B cell (primary cell): ENCODE data around the gene ENKUR. TPM values are rescaled to one million over a fixed set of nuclear protein-coding genes. Genes with fewer than 3 reads are reported as not detected.

Source experiments
- ATAC-seq: fragments of 200-7000 bp; cut with Tn5 transposase; one replicate; pipeline ENCODE4 v1.10.0; 2021; ENCODE audit warnings: low read depth, mild to moderate bottlenecking, moderate number of reproducible peaks, moderate library complexity
- CTCF ChIA-PET: fragments of 350-600 bp; sonication (Branson Sonifier 250); formaldehyde crosslinking; loops from one replicate; lab custom pipeline; 2021; ENCODE audit warnings: antibody characterized with exemption, inconsistent platforms; lab: Charles Lee
- POLR2A ChIA-PET: fragments of 350-600 bp; sonication (Branson Sonifier 250); formaldehyde crosslinking; loops from one replicate; lab custom pipeline; 2021; ENCODE audit warnings: antibody characterized with exemption; lab: Charles Lee
- DNase-seq: peaks from one replicate; pipeline ENCODE4 v3.0.0; 2013
- H2AFZ ChIP-seq: 2 replicates; pipeline ENCODE4 v1.6.1; 2012; ENCODE audit warnings: mild to moderate bottlenecking, low read depth, low read length; ENCODE audit not compliant: insufficient read depth, poor library complexity, severe bottlenecking
- H3K27ac ChIP-seq, 2 donors: 1 replicate in 1 of 2; 2 replicates in 1 of 2; pipeline ENCODE4 v1.5.1; 2012 to 2013; ENCODE audit warnings: low read length in 2 of 2, mild to moderate bottlenecking in 2 of 2, moderate library complexity in 1 of 2
- H3K27me3 ChIP-seq, 4 experiments: fragments of 200-600 bp in 1 of 4; sonication (generic) in 1 of 4; replicated peaks in 1 of 4; 1 replicate in 2 of 4; 2 replicates in 2 of 4; pipeline versions ENCODE4 v1.6.1 to v1.7.0; 2013 to 2016; ENCODE audit warnings: low read length in 3 of 4, mild to moderate bottlenecking in 2 of 4, mixed read lengths in 1 of 4, moderate library complexity in 1 of 4; ENCODE audit not compliant: insufficient read depth in 4 of 4, control insufficient read depth in 3 of 4; ENCODE audit errors: control extremely low read depth in 1 of 4
- H3K36me3 ChIP-seq, 2 experiments: replicated peaks in 1 of 2; 1 replicate in 1 of 2; 2 replicates in 1 of 2; pipeline versions ENCODE4 v1.6.1 to v1.7.1; 2013; ENCODE audit warnings: low read length in 1 of 2; ENCODE audit not compliant: insufficient read depth in 2 of 2, control insufficient read depth in 1 of 2; ENCODE audit errors: control extremely low read depth in 1 of 2, extremely low read depth in 1 of 2
- H3K4me1 ChIP-seq, 2 donors: fragments of 200-600 bp in 1 of 2; sonication (generic) in 1 of 2; 1 replicate in 1 of 2; 2 replicates in 1 of 2; pipeline versions ENCODE4 v1.5.1 to v1.6.1; 2013 to 2017; ENCODE audit warnings: low read length in 2 of 2; ENCODE audit not compliant: control insufficient read depth in 2 of 2, insufficient read depth in 2 of 2
- H3K4me2 ChIP-seq: replicated peaks from 2 replicates; pipeline ENCODE3; 2012; ENCODE audit warnings: mild to moderate bottlenecking, low read depth, low read length; ENCODE audit not compliant: poor library complexity, severe bottlenecking
- H3K4me3 ChIP-seq, 5 experiments: fragments of 200-600 bp in 1 of 5; sonication (generic) in 1 of 5; 1 replicate in 3 of 5; 2 replicates in 2 of 5; pipeline versions ENCODE4 v1.5.1 to v1.7.0; 2011 to 2016; ENCODE audit warnings: low read length in 4 of 5, mild to moderate bottlenecking in 4 of 5, low read depth in 2 of 5, control low read depth in 1 of 5, moderate library complexity in 1 of 5; ENCODE audit not compliant: insufficient read depth in 1 of 5; ENCODE audit errors: control extremely low read depth in 1 of 5, extremely low read depth in 1 of 5
- H3K79me2 ChIP-seq: fragments of 200-600 bp; sonication (generic); one replicate; pipeline ENCODE4 v1.6.0; 2016; ENCODE audit warnings: low read length; ENCODE audit not compliant: control insufficient read depth, insufficient read depth
- H3K9ac ChIP-seq: fragments of 200-600 bp; sonication (generic); 2 replicates; pipeline ENCODE4 v1.6.1; 2017; ENCODE audit warnings: mild to moderate bottlenecking, low read length, moderate library complexity
- H3K9me3 ChIP-seq, 3 donors: one replicate each; pipeline versions ENCODE4 v1.6.1 to v1.7.1; 2013; ENCODE audit warnings: low read length in 2 of 3; ENCODE audit not compliant: control insufficient read depth in 2 of 3, insufficient read depth in 1 of 3; ENCODE audit errors: control extremely low read depth in 1 of 3
- H4K20me1 ChIP-seq: 2 replicates; pipeline ENCODE4 v1.6.0; 2012; ENCODE audit warnings: mild to moderate bottlenecking, low read length; ENCODE audit not compliant: insufficient read depth, control insufficient read depth, poor library complexity, severe bottlenecking
- H3K27ac Mint-ChIP-seq: one replicate; pipeline ENCODE4 v1.8.0; 2021; ENCODE audit warnings: mixed read lengths
- H3K27me3 Mint-ChIP-seq: one replicate; pipeline ENCODE4 v1.8.0; 2021; ENCODE audit warnings: mixed read lengths
- H3K4me1 Mint-ChIP-seq: one replicate; pipeline ENCODE4 v1.8.0; 2021; ENCODE audit warnings: mixed read lengths
- H3K4me3 Mint-ChIP-seq: one replicate; pipeline ENCODE4 v1.8.0; 2021; ENCODE audit warnings: mixed read lengths
- H3K9me3 Mint-ChIP-seq: one replicate; pipeline ENCODE4 v1.8.0; 2022; ENCODE audit warnings: mixed read lengths; ENCODE audit not compliant: insufficient read depth
- EZH2 ChIP-seq: IDR thresholded peaks from 2 replicates; pipeline ENCODE4 v1.6.1; 2012; ENCODE audit warnings: borderline replicate concordance, low read depth, mild to moderate bottlenecking, moderate library complexity, low read length; ENCODE audit not compliant: insufficient read depth, poor library complexity, severe bottlenecking
- WGBS: methylation state at CpG from one replicate; pipeline ENCODE4 v1.1.5; 2013; ENCODE audit warnings: missing lambda C conversion rate; ENCODE audit not compliant: insufficient coverage; 5-methylcytosine and 5-hydroxymethylcytosine counted together
- intact Hi-C: fragments of 100-400 bp; cut with micrococcal nuclease; formaldehyde crosslinking; loops from one replicate; pipeline ENCODE4 v1.10.0; 2022
- polyA plus RNA-seq: library from polyadenylated mRNA; depleted of rRNA; stranded (reverse); fragments of >200 nt; gene quantifications from 2 replicates; pipeline ENCODE4 v1.2.3, GENCODE V29; 2012
- total RNA-seq, 2 donors: library from RNA; stranded (reverse); fragments of 120-200 nt in 1 of 2; gene quantifications; 1 replicate in 1 of 2; 2 replicates in 1 of 2; pipeline versions ENCODE4 v1.2.3 to v1.2.4, GENCODE V29; 2013 to 2022
- TF ChIP-seq, protein P1 (sequence below): fragments of 200-600 bp; IDR thresholded peaks from one replicate; pipeline ENCODE4 v1.8.0; 2022; ENCODE audit warnings: antibody characterized with exemption, mild to moderate bottlenecking

Gene ENKUR
- total and polyA plus RNA-seq, 2 donors (not counting 1 experiment from before 2014, with no cell fraction given), result not detected

DNA sequence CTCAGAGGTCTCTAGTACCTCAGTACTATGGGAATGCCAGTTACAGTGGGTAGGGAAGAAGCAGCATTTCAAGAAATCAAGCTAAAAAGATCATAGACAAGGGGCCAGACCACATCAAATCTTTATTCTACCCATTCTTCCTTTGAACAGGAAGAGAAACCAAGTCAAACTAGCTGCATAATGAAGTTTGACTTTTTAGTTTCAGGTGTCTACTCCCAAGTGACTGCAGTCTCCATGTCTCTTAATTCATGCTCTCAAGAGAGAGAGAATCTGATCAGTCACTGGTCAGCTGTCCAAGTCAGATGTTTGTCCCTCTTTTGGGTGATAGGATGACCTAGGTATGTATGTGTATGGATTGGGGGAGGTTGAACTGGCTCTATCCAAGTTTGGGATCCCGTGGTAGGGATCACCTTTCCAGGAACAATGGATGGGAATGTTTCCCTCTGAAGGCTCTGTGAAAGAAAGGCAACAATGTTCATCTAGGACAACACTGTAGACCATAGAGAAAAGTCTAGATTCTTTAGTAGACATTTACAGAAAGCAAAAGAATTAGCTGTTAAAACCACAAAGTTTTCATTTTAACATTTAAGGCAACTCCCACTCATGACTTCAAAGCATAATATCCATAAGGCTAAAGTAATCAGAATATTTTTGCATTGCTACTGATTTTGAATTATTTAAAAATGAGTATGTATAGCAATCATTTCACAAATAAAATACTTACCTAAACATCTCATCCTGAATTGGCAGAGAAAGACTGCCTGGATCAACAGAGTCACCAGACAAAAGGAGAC lies 33.4 kb downstream of the ENKUR start:
- no peak for ATAC-seq
- Histone ChIP-seq H3K79me2 (no peaks in the 10 kb centered on the region), H3K9ac (no peak overlapping the region), H3K27ac (no peak overlapping the region), H2AFZ (no peak overlapping the region), H3K9me3 (peaks cover 0 to 4% (median 0%) of the 10 kb centered on the region in 3 donors), H3K4me1 (no peaks in the 10 kb centered on the region), H3K4me3 (no peak overlapping the region), H3K27me3 (peaks cover 0 to 8% (median 2%) of the 10 kb centered on the region in 4 experiments), H4K20me1 (no peaks in the 10 kb centered on the region), H3K36me3 (no peaks in the 10 kb centered on the region), H3K4me2 (no peak overlapping the region)
- Mint-ChIP-seq H3K27me3 (peaks cover 5% of the 10 kb centered on the region), H3K27ac (no peak overlapping the region), H3K4me3 (no peak overlapping the region), H3K9me3 (no peaks in the 10 kb centered on the region), H3K4me1 (no peaks in the 10 kb centered on the region)
- POLR2A ChIA-PET, result no interaction called here
- no peak for DNase-seq
- intact Hi-C loops, result no loop called here
- CTCF ChIA-PET, result no interaction called here
- 80% methylated on average over 1 of the region's 1 CpG for WGBS
- TF ChIP-seq, protein P1, sequence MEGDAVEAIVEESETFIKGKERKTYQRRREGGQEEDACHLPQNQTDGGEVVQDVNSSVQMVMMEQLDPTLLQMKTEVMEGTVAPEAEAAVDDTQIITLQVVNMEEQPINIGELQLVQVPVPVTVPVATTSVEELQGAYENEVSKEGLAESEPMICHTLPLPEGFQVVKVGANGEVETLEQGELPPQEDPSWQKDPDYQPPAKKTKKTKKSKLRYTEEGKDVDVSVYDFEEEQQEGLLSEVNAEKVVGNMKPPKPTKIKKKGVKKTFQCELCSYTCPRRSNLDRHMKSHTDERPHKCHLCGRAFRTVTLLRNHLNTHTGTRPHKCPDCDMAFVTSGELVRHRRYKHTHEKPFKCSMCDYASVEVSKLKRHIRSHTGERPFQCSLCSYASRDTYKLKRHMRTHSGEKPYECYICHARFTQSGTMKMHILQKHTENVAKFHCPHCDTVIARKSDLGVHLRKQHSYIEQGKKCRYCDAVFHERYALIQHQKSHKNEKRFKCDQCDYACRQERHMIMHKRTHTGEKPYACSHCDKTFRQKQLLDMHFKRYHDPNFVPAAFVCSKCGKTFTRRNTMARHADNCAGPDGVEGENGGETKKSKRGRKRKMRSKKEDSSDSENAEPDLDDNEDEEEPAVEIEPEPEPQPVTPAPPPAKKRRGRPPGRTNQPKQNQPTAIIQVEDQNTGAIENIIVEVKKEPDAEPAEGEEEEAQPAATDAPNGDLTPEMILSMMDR, result no peak
- TF ChIP-seq EZH2, result no peak

DNA sequence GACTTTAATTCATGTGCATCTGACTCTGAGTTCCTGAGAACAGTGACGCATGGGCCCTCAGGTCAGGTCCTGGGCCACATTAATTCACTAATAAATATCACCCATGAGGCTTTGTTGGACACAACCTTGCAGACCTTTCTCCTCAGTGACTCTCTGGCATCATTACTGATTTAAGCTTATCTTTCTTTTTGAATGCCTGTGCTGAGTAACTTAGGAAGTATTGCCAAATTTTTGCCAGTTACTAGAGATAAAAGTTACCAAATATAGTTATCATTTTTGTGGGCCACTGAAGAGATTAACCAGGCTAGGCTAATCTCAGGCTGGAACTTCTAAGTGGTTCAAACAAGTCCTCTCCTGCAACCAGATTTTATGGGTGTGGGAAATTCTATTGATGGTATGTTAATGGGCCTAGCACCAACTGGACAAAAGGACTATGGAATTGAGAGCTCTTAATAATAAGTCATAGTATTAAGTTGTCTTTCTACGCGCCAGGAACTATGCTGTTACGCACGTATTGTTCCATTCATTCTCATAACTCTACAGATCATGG lies 34.7 kb downstream of the ENKUR start:
- ChIA-PET POLR2A (no interaction called here), CTCF (no interaction called here)
- intact Hi-C loops, result no loop called here
- no peak overlapping the region for H3K9ac ChIP-seq
- H3K27me3 ChIP-seq, result peaks cover 0 to 8% (median 0%) of the 10 kb centered on the region in 4 experiments
- no peak overlapping the region for H2AFZ ChIP-seq
- no peaks in the 10 kb centered on the region for H3K36me3 ChIP-seq
- no peak for DNase-seq
- Mint-ChIP-seq H3K4me3 (no peak overlapping the region), H3K27ac (no peak overlapping the region), H3K9me3 (no peaks in the 10 kb centered on the region), H3K27me3 (peaks cover 4% of the 10 kb centered on the region), H3K4me1 (no peaks in the 10 kb centered on the region)
- peaks cover 0 to 4% (median 0%) of the 10 kb centered on the region in 3 donors for H3K9me3 ChIP-seq
- H3K4me1 ChIP-seq, result no peaks in the 10 kb centered on the region
- no peaks in the 10 kb centered on the region for H3K79me2 ChIP-seq
- no peak overlapping the region for H3K27ac ChIP-seq
- H3K4me3 ChIP-seq, result no peak overlapping the region
- no peak for ATAC-seq
- TF ChIP-seq EZH2, result no peak
- TF ChIP-seq, protein P1, result no peak
- H3K4me2 ChIP-seq, result no peak overlapping the region
- WGBS, result no CpG with 5 or more reads among the region's 5 CpGs
- no peaks in the 10 kb centered on the region for H4K20me1 ChIP-seq
